HCT116 (cell line): Measurements from ENCODE around the gene ARHGAP31.

Experiments used
- ATF3 ChIP-seq: IDR thresholded peaks from 2 replicates; pipeline ENCODE4 v1.6.1; 2012
- CEBPB ChIP-seq: IDR thresholded peaks from 2 replicates; pipeline ENCODE4 v1.6.1; 2012; ENCODE audit warnings: low read depth
- CTCF ChIP-seq, 3 experiments: fragments of 200-600 bp in 1 of 3; sonication (generic) in 1 of 3; IDR thresholded peaks in 2 of 3; conservative IDR thresholded peaks in 1 of 3; 2 replicates each; pipeline ENCODE4 v1.5.1; 2012 to 2017; ENCODE audit warnings: low read depth in 2 of 3, low read length in 2 of 3, antibody characterized with exemption in 1 of 3, borderline replicate concordance in 1 of 3, control low read depth in 1 of 3, mild to moderate bottlenecking in 1 of 3, mixed read lengths in 1 of 3, mixed run types in 1 of 3, moderate library complexity in 1 of 3; ENCODE audit not compliant: insufficient read depth in 1 of 3
- EZH2 ChIP-seq: fragments of 200-600 bp; sonication (generic); IDR thresholded peaks from 2 replicates; pipeline ENCODE4 v1.6.1; 2017; ENCODE audit warnings: antibody characterized with exemption, mixed run types
- EZH2phosphoT487 ChIP-seq: fragments of 200-600 bp; IDR thresholded peaks from 2 replicates; pipeline ENCODE4 v1.6.1; 2018; ENCODE audit warnings: antibody characterized with exemption, borderline replicate concordance
- MAX ChIP-seq: IDR thresholded peaks from 2 replicates; pipeline ENCODE4 v1.6.1; 2012
- POLR2A ChIP-seq: IDR thresholded peaks from 2 replicates; pipeline ENCODE4 v1.7.0; 2011; ENCODE audit warnings: borderline replicate concordance; ENCODE audit not compliant: insufficient read depth, insufficient read length; ENCODE audit errors: extremely low read depth
- SIN3A ChIP-seq: IDR thresholded peaks from 2 replicates; pipeline ENCODE4 v1.6.1; 2012; ENCODE audit warnings: low read depth
- SP1 ChIP-seq: IDR thresholded peaks from 2 replicates; pipeline ENCODE4 v1.6.1; 2012; ENCODE audit warnings: low read depth
- YY1 ChIP-seq: IDR thresholded peaks from 2 replicates; pipeline ENCODE4 v1.6.1; 2011; ENCODE audit warnings: low read length, low read depth, moderate library complexity, mild to moderate bottlenecking; ENCODE audit not compliant: insufficient replicate concordance; ENCODE audit errors: extremely low read depth
- ZBTB33 ChIP-seq: IDR thresholded peaks from 2 replicates; pipeline ENCODE4 v1.6.1; 2011; ENCODE audit warnings: mild to moderate bottlenecking, low read length, moderate library complexity; ENCODE audit not compliant: insufficient replicate concordance; ENCODE audit errors: extremely low read depth
- ZFX ChIP-seq: fragments of 450-650 bp; IDR thresholded peaks from 2 replicates; pipeline ENCODE4 v1.6.1; 2017

- TF ChIP-seq CEBPB (no peak), SP1 (no peak), EZH2 (no peak), EZH2phosphoT487 (no peak), ZFX (no peak), CTCF (IDR thresholded peaks at IDR 0.05 in 2 of 3, conservative IDR thresholded peaks at IDR 0.05 in 1 of 3; ENCODE audit: borderline replicate concordance in 1 of 3, insufficient read depth in 1 of 3, low read depth in 2 of 3, low read length in 2 of 3) (no peak), POLR2A (no peak), ATF3 (no peak), SIN3A (no peak), ZBTB33 (no peak), YY1 (no peak), MAX (no peak)
Measured at GRCh38 chr3:119352034-119352609, 57.9 kb downstream of the ARHGAP31 start.
